SU-DHL-6 (cell line): ENCODE results near the gene TBX2.

Source experiments
- CTCF ChIP-seq: fragments of 200-600 bp; sonication (generic); IDR thresholded peaks from one replicate; pipeline ENCODE4 v1.5.1; 2017; ENCODE audit warnings: antibody characterized with exemption, mild to moderate bottlenecking, low read length, moderate library complexity; ENCODE audit not compliant: insufficient read depth, poor library complexity, severe bottlenecking
- EZH2phosphoT487 ChIP-seq: fragments of 200-600 bp; sonication (generic), shearing (Covaris generic); conservative IDR thresholded peaks from 2 replicates; pipeline ENCODE4 v1.6.1; 2018; ENCODE audit warnings: mild to moderate bottlenecking, antibody characterized with exemption, low read length, moderate library complexity, mixed read lengths

- TF ChIP-seq CTCF (no peak), EZH2phosphoT487 (no peak)
Measured at GRCh38 chr17:61414141-61414935, 14.7 kb downstream of the TBX2 start.
